ENCODE results near the gene RDH16.
A peak's percentile ranks its signal among the peaks of the same experiment; 100 is the strongest.

RDH16 gene

GRCh38 chr12:56957229-56958052, at the start of gene RDH16:
Gene RDH16, minus strand, starts transcription at chr12:56957608. Its CDS starts 146 bp downstream, at chr12:56957462.
- TF ChIP-seq CTCF (IDR thresholded peaks at IDR 0.05) = no peak
- no peaks in the 10 kb centered on the region for H3K9me3 ChIP-seq (ENCODE audit: control insufficient read depth, low read length)
- H3K4me3 ChIP-seq (ENCODE audit: low read depth, low read length) = no peak within 1 kb of the TSS
- H3K36me3 ChIP-seq (ENCODE audit: control insufficient read depth, insufficient read depth, low read length) = no peaks in the 10 kb centered on the region
- no peak within 1 kb of the TSS for H2AFZ ChIP-seq
- no peaks in the 10 kb centered on the region for H3K4me1 ChIP-seq
- no peak within 1 kb of the TSS for H3K9ac ChIP-seq
- no peaks in the 10 kb centered on the region for H3K79me2 ChIP-seq
- no peaks in the 10 kb centered on the region for H3K27me3 ChIP-seq (ENCODE audit: control insufficient read depth, insufficient read depth, low read length)
- no peak within 1 kb of the TSS for H3K4me2 ChIP-seq (ENCODE audit: low read length)
- H3K27ac ChIP-seq = no peak within 1 kb of the TSS

GRCh38 chr12:57006809-57007475, 49.5 kb upstream of the RDH16 start:
- Histone ChIP-seq H3K27me3 (ENCODE audit: control insufficient read depth, insufficient read depth, low read length) (no peaks in the 10 kb centered on the region), H3K4me1 (peaks cover 9% of the 10 kb centered on the region), H3K79me2 (peaks cover 11% of the 10 kb centered on the region), H3K27ac (peak overlapping the region; percentile 36), H3K4me2 (ENCODE audit: low read length) (peak overlapping the region; percentile 60), H2AFZ (peak overlapping the region; percentile 90), H3K4me3 (ENCODE audit: low read depth, low read length) (peak overlapping the region; percentile 30), H3K9me3 (ENCODE audit: control insufficient read depth, low read length) (no peaks in the 10 kb centered on the region), H3K9ac (no peak overlapping the region), H3K36me3 (ENCODE audit: control insufficient read depth, insufficient read depth, low read length) (no peaks in the 10 kb centered on the region)
- TF ChIP-seq CTCF (IDR thresholded peaks at IDR 0.05) = no peak

- Histone ChIP-seq H3K79me2 (peaks cover 11% of the 10 kb centered on the region), H3K4me1 (peaks cover 15% of the 10 kb centered on the region), H3K27me3 (ENCODE audit: control insufficient read depth, insufficient read depth, low read length) (no peaks in the 10 kb centered on the region), H3K27ac (peak within 1 kb of the TSS; percentile 36), H2AFZ (peak within 1 kb of the TSS; percentile 98), H3K4me2 (ENCODE audit: low read length) (peak within 1 kb of the TSS; percentile 98), H3K4me3 (ENCODE audit: low read depth, low read length) (peak within 1 kb of the TSS; percentile 74), H3K9ac (peak within 1 kb of the TSS; percentile 95), H3K36me3 (ENCODE audit: control insufficient read depth, insufficient read depth, low read length) (no peaks in the 10 kb centered on the region), H3K9me3 (ENCODE audit: control insufficient read depth, low read length) (no peaks in the 10 kb centered on the region)
- peak; percentile 43 for TF ChIP-seq CTCF (IDR thresholded peaks at IDR 0.05)
Measured at GRCh38 chr12:57005980-57006808, 48.8 kb upstream of the RDH16 start, which contains the start of gene ZBTB39. Gene ZBTB39, minus strand, starts transcription at chr12:57006546. Its CDS starts 1,629 bp downstream, at chr12:57004917.

- no peaks in the 10 kb centered on the region for H3K36me3 ChIP-seq (ENCODE audit: control insufficient read depth, insufficient read depth, low read length)
- H3K4me1 ChIP-seq = peaks cover 15% of the 10 kb centered on the region
- no peak overlapping the region for H3K4me3 ChIP-seq (ENCODE audit: low read depth, low read length)
Measured at GRCh38 chr12:57004651-57005050, 47.2 kb upstream of the RDH16 start.

More at GRCh38 chr12:57004651-57005050, 47.2 kb upstream of the RDH16 start:
- H3K4me2 ChIP-seq (ENCODE audit: low read length) = no peak overlapping the region
- no peaks in the 10 kb centered on the region for H3K27me3 ChIP-seq (ENCODE audit: control insufficient read depth, insufficient read depth, low read length)
- H2AFZ ChIP-seq = no peak overlapping the region
- H3K27ac ChIP-seq = no peak overlapping the region
- no peak overlapping the region for H3K9ac ChIP-seq
- peaks cover 11% of the 10 kb centered on the region for H3K79me2 ChIP-seq
- no peak for TF ChIP-seq CTCF (IDR thresholded peaks at IDR 0.05)
- H3K9me3 ChIP-seq (ENCODE audit: control insufficient read depth, low read length) = no peaks in the 10 kb centered on the region
